HFFc6 (cell line): ENCODE results near the gene S100PBP. TPM values are rescaled to one million over a fixed set of nuclear protein-coding genes. Genes with fewer than 3 reads are reported as not detected.

Experiments
- DNase-seq: peaks from one replicate; pipeline ENCODE4 v3.0.0-alpha.2; 2018
- H3K27ac Mint-ChIP-seq: 2 replicates; pipeline ENCODE4 v1.8.0; 2020; ENCODE audit warnings: mild to moderate bottlenecking, mixed read lengths
- H3K27me3 Mint-ChIP-seq: 2 replicates; pipeline ENCODE4 v1.8.0; 2021; ENCODE audit warnings: mild to moderate bottlenecking, moderate library complexity, mixed read lengths; ENCODE audit not compliant: insufficient read depth
- H3K36me3 Mint-ChIP-seq: 2 replicates; pipeline ENCODE4 v1.8.0; 2021; ENCODE audit warnings: low read depth, mixed read lengths
- H3K4me1 Mint-ChIP-seq: 2 replicates; pipeline ENCODE4 v1.8.0; 2020; ENCODE audit warnings: low read depth, mixed read lengths
- H3K4me3 Mint-ChIP-seq: 2 replicates; pipeline ENCODE4 v1.8.0; 2020; ENCODE audit warnings: mild to moderate bottlenecking, moderate library complexity, mixed read lengths
- H3K9me3 Mint-ChIP-seq: 2 replicates; pipeline ENCODE4 v1.8.0; 2020; ENCODE audit warnings: mild to moderate bottlenecking, mixed read lengths
- CTCF ChIP-seq: fragments of 200-600 bp; sonication (generic); IDR thresholded peaks from 2 replicates; pipeline ENCODE4 v1.5.0; 2021; ENCODE audit warnings: antibody characterized with exemption, mild to moderate bottlenecking
- total RNA-seq, 6 experiments: library from RNA; stranded (reverse); fragmentation: NEBNext Ultra II Directional; extraction: Animal tissue kit (Norgen Biotek cat#: 25700); gene quantifications; 2 replicates in 1 of 6; 3 replicates in 5 of 6; pipeline ENCODE4 v1.2.3, GENCODE V29; 2021

Gene S100PBP
- total RNA-seq, 6 experiments from 2014 or later, result 20.0 to 24.9 (median 21.6) TPM

- H3K4me3 Mint-ChIP-seq, result no peak overlapping the region
- no peak overlapping the region for H3K27ac Mint-ChIP-seq
- peaks cover 5% of the 10 kb centered on the region for H3K36me3 Mint-ChIP-seq
- H3K9me3 Mint-ChIP-seq, result no peaks in the 10 kb centered on the region
- no peak for TF ChIP-seq CTCF
- H3K4me1 Mint-ChIP-seq, result peaks cover 27% of the 10 kb centered on the region
- no peak for DNase-seq
- H3K27me3 Mint-ChIP-seq, result peaks cover 2% of the 10 kb centered on the region
Observed at GRCh38 chr1:32770741-32771548, 46.5 kb upstream of the S100PBP start.

- Mint-ChIP-seq H3K27ac (no peak overlapping the region), H3K4me3 (no peak overlapping the region), H3K36me3 (peaks cover 8% of the 10 kb centered on the region), H3K9me3 (no peaks in the 10 kb centered on the region), H3K4me1 (peaks cover 31% of the 10 kb centered on the region), H3K27me3 (peaks cover 2% of the 10 kb centered on the region)
- no peak for TF ChIP-seq CTCF
- no peak for DNase-seq
Observed at GRCh38 chr1:32771561-32772280, 45.7 kb upstream of the S100PBP start.

- Mint-ChIP-seq H3K27ac (no peak overlapping the region), H3K4me1 (peaks cover 31% of the 10 kb centered on the region), H3K9me3 (no peaks in the 10 kb centered on the region), H3K36me3 (peaks cover 8% of the 10 kb centered on the region), H3K27me3 (peaks cover 2% of the 10 kb centered on the region), H3K4me3 (no peak overlapping the region)
- no peak for TF ChIP-seq CTCF
- no peak for DNase-seq
Observed at GRCh38 chr1:32772281-32773017, 45.0 kb upstream of the S100PBP start.

- peaks cover 8% of the 10 kb centered on the region for H3K36me3 Mint-ChIP-seq
- peak; percentile 63 for DNase-seq
- H3K9me3 Mint-ChIP-seq, result no peaks in the 10 kb centered on the region
- H3K27ac Mint-ChIP-seq, result no peak overlapping the region
- H3K4me1 Mint-ChIP-seq, result peaks cover 31% of the 10 kb centered on the region
- TF ChIP-seq CTCF, result peak; percentile 99
- H3K27me3 Mint-ChIP-seq, result peaks cover 2% of the 10 kb centered on the region
- H3K4me3 Mint-ChIP-seq, result no peak overlapping the region
Observed at GRCh38 chr1:32773018-32773763, 44.3 kb upstream of the S100PBP start.
